GM18526 (cell line): Measurements from ENCODE around the gene UTY.

Experiments used
- POLR2A ChIP-seq: IDR thresholded peaks from 3 replicates; pipeline ENCODE4 v1.6.1; 2011; ENCODE audit not compliant: insufficient read length; ENCODE audit errors: extremely low read depth

UTY gene

DNA sequence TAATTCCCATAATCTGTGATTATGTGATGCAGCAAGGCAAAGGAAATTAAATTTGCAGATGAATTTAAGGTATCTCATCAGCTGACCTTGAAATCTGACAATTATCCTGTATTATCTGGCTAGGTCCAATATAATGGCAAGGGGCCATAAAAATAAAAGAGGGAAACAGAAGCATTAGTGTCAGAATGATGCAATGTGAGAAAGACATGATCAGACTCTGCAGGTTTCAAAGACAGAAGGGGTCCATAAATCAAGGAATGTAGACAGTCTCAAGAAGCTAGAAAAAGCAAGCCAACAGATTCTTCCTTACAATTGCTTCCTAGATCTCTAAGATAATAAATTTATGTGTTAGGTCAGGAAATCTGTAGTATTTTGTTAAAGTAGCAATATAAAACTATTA is 208.1 kb downstream of the UTY start:
- no peak for TF ChIP-seq POLR2A

- no peak for TF ChIP-seq POLR2A
Observed at GRCh38 chrY:13250421-13250820, 229.4 kb downstream of the UTY start.

DNA sequence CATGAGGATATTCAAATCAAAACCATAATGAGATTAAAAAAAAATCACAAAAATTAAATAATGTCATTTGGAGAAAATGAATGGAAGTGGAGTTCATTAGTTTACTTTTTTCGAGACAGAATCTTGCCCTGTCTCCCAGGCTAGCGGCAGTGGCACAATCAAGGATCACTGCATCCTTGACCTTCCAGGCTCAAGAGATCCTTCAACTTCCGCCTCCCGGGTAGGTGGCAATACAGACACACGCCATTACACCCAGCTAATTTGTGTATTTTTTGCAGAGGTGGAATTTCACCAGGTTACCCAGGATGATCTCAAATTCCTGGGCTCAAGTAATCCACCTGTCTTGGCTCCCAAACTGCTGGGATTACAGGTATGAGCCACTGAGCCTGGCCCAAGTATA is 236.1 kb downstream of the UTY start:
- no peak for TF ChIP-seq POLR2A

GRCh38 chrY:13233901-13234300 is 245.9 kb downstream of the UTY start:
- no peak for TF ChIP-seq POLR2A

DNA sequence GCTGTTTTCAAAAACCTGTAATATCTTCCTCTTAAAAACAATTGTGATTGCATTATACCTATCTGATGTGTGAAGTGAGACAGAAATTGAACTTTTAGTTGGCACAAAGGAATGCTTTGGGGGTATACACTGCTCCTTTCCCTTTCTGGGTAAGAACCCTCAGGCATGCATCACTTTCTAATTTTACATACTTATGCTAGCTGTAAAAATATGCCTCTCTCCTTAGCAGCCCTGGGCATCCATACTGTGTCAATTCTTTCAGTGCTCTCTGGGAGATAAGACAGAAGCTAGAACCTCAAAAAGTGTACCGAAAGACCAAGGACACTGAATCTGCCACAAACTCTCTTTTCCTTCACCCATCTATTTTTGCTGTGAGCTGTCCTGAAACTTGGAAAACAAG is 246.7 kb downstream of the UTY start:
- TF ChIP-seq POLR2A, result no peak

GRCh38 chrY:13227354-13227953 is 252.4 kb downstream of the UTY start:
- no peak for TF ChIP-seq POLR2A

- no peak for TF ChIP-seq POLR2A
Observed at GRCh38 chrY:13210961-13211646, 268.7 kb downstream of the UTY start.

GRCh38 chrY:13205214-13205613 is 274.6 kb downstream of the UTY start:
- no peak for TF ChIP-seq POLR2A
